CD4-positive, alpha-beta T cell treated with Interleukin-4 for 1 hour (primary cell): ENCODE data around the gene NECAB3.

Source experiments
- DNase-seq, 2 donors: peaks; one replicate each; pipeline ENCODE4 v3.0.0-alpha.2; 2020 to 2022

Gene NECAB3

GRCh38 chr20:33676652-33677645 lies 2.7 kb upstream of the NECAB3 start:
- no peak for DNase-seq

DNA sequence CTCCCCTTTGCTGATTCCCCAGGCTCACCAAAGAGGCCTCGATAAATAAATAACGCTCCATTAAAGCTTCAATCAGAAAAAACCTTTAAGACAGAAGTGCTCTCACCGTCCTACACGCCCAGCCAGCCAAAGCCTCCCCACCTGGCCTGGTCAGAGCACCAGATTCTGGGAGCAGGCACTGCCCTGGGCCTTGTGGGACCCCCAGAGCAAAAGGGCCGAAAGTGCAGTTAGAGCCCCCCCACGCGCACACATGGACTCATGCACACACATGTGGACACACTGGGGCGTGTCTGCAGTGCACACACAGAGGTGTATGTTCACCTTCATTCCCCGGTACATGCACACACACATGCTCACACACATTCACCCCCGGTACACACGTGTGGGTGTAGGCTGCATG lies 1.9 kb upstream of the NECAB3 start:
- no peak for DNase-seq

DNA sequence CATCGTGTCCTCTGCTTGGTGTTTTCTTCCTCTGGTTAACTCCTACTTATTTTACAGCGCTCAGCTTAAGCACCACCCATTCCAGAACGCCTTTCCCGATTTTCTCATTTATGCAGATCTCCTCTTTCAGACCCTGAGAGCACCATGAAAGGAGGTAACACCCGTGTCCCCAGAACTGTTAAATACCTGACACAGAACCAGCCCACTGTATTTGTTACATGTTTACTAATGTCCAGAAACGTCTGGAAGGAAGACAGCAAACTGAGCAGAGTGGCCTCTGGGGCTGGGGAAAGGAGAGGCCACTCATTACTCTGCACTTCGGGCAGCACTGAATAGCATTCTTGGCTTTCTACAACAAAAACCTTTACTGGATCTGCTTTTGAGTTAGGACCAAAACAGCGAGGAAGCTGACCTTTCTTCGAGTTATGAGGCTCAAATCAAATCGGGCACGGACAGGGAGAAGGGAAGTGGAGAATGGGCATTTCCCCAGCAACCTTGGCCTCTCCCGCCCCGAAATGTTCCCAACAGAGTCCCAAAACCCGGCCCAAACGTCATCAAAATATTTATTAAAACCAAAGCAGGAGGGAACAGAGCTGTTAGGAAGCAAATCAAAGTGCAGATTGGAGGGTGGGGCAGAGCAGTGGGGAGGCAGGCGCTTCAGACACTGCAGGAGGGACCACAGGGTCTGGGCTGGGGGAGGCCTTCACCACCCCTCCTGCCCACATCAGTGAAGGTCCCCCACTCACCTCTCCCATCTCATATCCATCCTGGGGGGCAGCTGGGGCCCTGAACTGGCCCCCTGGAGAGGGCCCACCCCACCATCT lies 1.1 kb upstream of the NECAB3 start:
- DNase-seq, result no peak

DNA sequence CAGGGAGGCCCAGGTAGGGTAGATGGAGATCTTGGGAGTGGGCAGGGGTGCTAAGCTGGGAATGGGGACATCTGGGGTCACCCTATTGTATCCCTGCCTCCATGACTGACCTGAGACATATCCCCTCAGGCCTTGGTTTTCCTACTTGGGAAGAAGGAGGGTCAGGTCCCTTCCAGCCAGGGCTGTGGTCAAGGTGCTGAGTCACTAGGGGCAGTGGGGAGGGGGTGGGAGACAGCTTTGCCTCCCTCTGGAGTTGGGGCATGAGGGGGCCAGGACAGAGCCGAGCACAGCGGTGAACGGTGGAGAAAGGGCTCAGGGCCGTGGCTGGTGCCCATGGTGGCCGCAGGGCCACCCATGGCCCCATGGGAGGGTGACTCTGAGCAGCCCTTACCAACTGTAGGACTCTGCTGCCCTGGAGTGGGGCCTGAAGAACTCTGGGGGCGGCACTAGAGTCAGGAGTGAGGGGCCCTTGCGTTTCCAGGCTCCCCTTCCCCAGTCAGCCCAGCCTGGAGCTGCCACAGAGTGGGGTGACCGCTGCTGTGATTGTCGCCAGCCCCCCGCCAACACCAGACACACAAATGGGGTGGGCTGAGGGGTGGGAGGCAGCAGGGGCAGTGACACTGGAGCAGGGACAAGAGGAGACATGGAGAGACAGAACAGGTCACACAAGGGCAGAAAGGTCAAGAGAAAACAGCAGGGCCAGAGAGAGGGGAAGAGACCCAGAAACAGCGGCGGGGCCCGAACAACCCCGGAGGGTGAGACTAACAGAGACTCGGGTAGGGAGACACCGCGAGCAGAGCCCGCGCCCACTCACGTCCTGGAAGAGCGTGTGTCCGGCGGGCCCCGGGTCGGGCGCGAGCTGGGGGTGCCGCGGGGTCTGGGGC lies 576 bp downstream of the NECAB3 start:
- no peak for DNase-seq

DNA sequence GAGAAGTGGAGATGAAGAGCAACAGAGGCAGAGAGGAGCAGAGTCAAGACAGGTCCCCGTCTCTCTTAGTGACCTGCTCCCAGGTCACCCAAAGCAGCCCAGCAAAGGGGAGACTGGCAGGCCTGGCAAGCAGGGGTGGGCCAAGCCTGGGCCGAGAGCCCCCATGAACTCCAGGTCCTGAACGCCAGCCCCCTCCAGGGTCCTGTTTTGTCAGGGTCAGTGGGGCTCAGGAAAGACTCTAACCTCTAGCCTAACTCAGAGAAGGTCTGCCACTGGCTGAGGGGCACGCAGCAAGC lies 1.2 kb downstream of the NECAB3 start:
- no peak for DNase-seq

GRCh38 chr20:33672426-33673113 lies 1.7 kb downstream of the NECAB3 start:
- DNase-seq, result no peak

- DNase-seq, result no peak
Observed at GRCh38 chr20:33671573-33672288, 2.5 kb downstream of the NECAB3 start.

DNA sequence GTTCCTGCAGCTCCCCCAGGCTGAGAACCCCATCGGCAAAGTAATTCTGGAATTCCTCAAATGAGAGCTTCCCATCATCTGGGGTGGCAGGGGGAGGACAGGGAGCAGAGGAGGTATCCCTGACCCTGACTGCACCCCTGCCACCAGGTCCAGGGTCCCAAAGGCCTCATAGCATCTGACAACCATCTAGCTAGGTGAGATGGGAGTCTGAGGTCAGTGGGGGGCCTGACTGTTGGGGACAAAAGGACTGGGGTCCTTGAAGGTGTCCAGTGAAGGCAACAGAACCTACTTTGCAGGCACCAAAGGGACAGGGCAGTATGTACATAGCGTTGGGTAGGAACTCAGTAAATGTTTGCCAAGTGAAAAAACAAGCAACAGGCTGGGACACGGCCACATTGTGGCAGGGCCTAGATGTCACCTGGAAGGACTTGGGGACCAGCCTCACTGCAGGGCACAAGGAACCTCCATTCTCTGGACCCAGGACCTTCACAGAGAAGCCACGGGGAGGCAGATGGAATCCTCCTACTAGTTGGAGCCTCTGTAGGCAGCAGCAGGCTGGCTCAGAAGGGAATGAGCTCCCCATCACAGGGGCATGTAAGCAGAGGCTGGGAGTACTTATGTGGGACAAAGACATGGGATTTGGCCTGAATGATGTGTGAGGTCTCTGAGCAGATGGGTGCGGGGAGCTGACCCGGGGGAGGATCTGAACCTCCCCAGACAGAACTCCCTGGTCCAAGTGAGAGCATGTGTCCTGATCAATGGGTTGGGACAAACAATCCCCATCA lies 3.3 kb downstream of the NECAB3 start:
- DNase-seq, result no peak

DNA sequence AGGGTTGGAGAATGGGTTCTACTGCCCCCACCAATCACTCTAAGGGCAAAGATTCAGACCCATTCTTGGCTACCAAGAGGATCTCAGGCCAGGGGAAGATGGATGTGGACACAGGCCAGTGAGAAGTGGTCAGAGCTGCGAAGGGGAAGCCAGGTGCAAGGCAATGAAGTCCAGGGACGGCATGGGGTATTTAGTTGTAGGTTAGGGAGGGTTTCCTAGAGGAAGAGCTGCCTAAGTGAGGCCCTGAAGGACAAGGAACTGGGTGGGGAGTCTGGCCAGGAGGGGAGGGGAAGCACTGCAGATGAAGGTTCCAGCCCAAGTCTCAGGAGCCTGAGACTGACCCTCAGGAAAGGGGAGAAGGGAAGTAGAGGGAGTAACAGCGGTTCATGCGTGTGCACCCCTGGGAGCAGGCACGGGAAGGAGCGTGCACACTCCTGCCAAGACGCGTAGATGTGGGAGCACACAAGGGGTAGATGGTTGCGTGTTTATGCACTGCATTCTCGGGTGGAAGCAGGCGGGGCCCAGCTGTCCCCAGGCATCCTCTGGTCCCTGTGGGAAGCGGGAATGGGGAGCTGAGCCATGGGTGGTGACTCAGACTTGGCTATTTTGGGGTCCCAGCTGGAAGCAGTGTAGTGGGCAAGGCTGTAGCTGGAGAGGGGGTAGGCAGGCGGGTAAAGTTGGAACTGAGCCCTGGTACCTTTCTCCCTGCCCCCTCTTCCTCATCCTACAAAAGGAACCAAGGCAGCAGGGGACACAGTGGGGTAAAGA lies 4.2 kb downstream of the NECAB3 start:
- no peak for DNase-seq

GRCh38 chr20:33669224-33669623 lies 5.0 kb downstream of the NECAB3 start:
- DNase-seq, result no peak

GRCh38 chr20:33668466-33669155 lies 5.6 kb downstream of the NECAB3 start:
- DNase-seq, result no peak

DNA sequence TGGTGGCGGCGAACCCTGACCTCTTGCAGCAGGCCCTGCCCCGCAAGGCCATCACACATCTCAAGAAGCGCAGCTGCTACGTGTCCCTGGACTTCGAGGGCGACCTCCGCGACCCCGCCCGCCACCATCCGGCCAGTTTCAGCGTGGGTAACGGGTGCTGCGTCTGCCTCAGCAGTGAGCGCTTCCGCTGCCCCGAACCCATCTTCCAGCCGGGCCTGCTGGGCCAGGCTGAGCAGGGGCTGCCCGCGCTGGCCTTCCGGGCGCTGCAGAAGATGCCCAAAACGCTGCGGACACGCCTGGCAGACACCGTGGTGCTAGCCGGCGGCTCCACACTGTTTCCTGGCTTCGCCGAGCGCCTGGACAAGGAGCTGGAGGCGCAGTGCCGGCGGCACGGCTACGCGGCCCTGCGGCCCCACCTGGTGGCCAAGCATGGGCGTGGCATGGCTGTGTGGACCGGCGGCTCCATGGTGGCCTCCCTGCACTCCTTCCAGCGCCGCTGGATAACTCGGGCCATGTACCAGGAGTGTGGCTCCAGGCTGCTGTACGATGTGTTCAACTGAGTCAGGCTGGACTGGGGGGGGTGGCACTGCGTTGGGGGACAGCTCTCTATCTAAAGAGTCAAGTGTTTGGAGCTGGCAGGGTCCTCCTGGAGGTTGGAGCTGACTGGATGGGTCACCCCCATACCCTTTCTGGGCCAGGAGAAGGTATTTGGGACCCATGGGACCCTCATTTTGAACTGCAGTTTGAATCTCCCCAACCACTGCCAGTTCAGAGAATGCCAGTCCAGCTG lies 6.4 kb downstream of the NECAB3 start:
- DNase-seq, result peak; percentile 80 to 81

GRCh38 chr20:33667245-33667675 lies 7.0 kb downstream of the NECAB3 start:
- peak; percentile 33 to 40 for DNase-seq

DNA sequence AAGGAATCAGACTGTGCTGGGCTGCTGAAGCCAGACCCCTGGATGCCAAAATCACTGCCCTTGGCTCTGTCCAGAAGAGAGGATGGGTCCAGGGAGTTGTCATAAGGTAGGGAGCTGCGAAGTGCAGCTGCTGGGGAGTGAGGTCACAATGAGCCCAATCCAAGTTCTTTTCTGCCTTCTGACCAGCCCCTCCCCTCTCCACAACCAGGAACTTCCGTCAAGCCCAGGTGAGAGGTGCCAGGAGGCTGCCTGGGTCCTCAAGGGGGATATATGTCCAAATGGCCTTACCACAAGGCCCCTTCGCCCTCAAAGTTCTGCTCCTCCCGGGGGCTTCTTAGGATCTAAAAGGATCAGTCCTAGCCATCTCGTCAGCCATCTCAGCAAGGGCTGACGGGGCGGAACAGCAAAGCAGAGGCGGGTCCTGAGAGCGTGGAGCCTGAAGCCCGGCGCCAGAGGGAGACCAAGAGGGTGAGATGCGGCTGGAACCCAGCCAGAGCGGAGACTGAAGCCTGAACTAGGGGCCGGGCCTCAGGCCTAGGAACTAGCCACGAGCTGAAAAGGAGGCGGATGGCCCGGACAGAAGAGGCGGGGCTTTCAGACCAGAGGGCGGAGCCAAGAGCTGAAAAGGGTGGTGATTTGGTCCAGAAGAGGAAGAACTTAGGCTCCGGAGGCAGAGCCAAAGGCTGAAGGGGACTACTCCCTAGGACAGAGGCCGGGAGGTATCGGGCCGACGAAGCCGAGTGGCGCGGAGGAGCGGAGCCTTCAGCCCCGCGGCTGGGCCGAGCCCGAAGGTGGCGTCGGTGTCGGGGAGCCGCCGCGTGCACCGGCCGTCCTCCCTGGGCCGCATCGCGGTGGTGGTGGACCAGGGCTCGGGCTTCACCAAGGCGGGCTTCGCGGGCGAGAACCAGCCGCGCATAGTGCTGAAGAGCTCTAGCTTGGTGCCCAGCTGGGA lies 7.7 kb downstream of the NECAB3 start, which contains the start of gene ACTL10:
ACTL10 (plus strand) TSS at position 651 of the 952 bp plus-strand sequence. CDS start 555 bp downstream, outside the sequence.
- peak; percentile 90 to 93 for DNase-seq

GRCh38 chr20:33664762-33665144 lies 9.5 kb downstream of the NECAB3 start:
- no peak for DNase-seq

DNA sequence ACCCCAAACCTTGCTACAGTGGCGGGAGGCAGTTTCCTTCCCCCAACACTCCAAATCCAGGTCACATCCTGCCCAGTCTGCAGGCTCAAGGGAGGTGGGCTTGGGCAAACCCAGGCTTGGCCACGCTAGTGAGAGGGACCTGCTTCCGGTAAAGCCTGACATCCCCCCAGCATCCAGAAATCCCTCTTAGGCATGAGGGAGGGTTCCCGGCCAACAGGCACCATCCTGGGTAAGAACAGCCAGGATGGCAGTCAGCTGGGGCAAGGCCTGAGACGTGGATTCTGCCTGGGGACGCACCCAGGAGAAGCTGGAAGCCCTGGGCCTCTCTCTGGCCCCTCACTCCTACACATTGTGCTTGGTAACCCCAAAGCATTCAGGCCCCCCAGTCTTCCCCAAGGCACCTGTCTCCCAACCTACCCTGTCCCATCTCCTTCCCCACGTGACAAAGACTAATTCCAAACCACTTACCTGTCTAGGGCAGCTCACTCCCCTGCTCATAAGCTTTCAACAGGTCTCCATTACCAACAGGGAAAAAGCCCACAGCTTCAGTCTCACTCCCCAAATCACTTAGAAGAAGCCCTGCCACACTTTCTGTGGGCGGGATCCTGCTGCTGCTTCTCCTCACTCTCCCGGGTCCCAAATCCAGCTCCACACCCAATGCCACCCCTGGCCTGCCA lies 10.0 kb downstream of the NECAB3 start:
- DNase-seq, result no peak
